Motor neuron (in vitro differentiated cells): Measurements from ENCODE around the gene LGALS8. TPM values are rescaled to one million over a fixed set of nuclear protein-coding genes. Genes with fewer than 3 reads are reported as not detected.
"Not testable (repeated sequence)": the region's sequence is repeated elsewhere in the genome, so short reads cannot be mapped to it uniquely, and the experiment has no call there.

ENCODE experiments used
- ATAC-seq, 8 experiments: fragments of 200-7000 bp; cut with Tn5 transposase; replicated peaks in 6 of 8; 2 replicates each; pipeline ENCODE4 v1.8.0; 2021; ENCODE audit warnings: mild to moderate bottlenecking in 8 of 8, moderate library complexity in 8 of 8
- H3K27ac ChIP-seq, 2 donors: fragments of 250-450 bp; sonication (Bioruptor Pico); 2 replicates each; pipeline ENCODE4 v1.9.0; 2021; ENCODE audit warnings: antibody characterized with exemption in 2 of 2, mild to moderate bottlenecking in 2 of 2, moderate library complexity in 1 of 2
- H3K4me1 ChIP-seq, 2 donors: fragments of 250-450 bp; sonication (Bioruptor Pico); replicated peaks in 1 of 2; 2 replicates each; pipeline ENCODE4 v1.6.1; 2021; ENCODE audit warnings: antibody characterized with exemption in 2 of 2, mild to moderate bottlenecking in 2 of 2, moderate library complexity in 1 of 2
- H3K4me3 ChIP-seq, 5 donors: fragments of 250-450 bp; sonication (Bioruptor Pico); 2 replicates each; pipeline ENCODE4 v1.9.0; 2021; ENCODE audit warnings: antibody characterized with exemption in 5 of 5, mild to moderate bottlenecking in 5 of 5, moderate library complexity in 4 of 5
- WGBS, 10 experiments: fragments of 450-650 bp; shearing (Covaris generic); methylation state at CpG; one replicate each; pipeline ENCODE4 v1.0.0; 2022; 5-methylcytosine and 5-hydroxymethylcytosine counted together
- in situ Hi-C, 9 experiments: fragments of 400-800 bp; cut with MboI; loops; one replicate each; pipeline ENCODE4 v1.15.0; 2021; ENCODE audit warnings: low sequenced_read_pairs in 9 of 9, low pct_unique_long_range_greater_than_20kb in 2 of 9; ENCODE audit not compliant: unreplicated experiment in 9 of 9
- total RNA-seq, 8 experiments: library from RNA; unstranded; fragments of 300-600 nt; gene quantifications; 2 replicates each; pipeline versions ENCODE4 v1.2.3 to v1.2.4, GENCODE V29; 2022

The LGALS8 gene
- total RNA-seq, 8 experiments from 2014 or later: 12.5 to 86.5 (median 34.1) TPM

- WGBS, 10 experiments: 0 to 80% (median 33%) methylated on average over 1 of the region's 1 CpG; no CpG with 5 or more reads in 3 of the 10 experiments
- Histone ChIP-seq H3K27ac (no peak overlapping the region), H3K4me1 (peaks cover 3 to 10% of the 10 kb centered on the region in 2 donors), H3K4me3 (no peak overlapping the region)
- ATAC-seq: no peak
- in situ Hi-C loops: no loop called here
These were observed 29.1 kb downstream of the LGALS8 start for GRCh38 chr1:236552901-236553300.

GRCh38 chr1:236553370-236553769 lies 29.6 kb downstream of the LGALS8 start:
- no peak overlapping the region for H3K27ac ChIP-seq
- H3K4me1 ChIP-seq: peaks cover 0 to 6% of the 10 kb centered on the region in 2 donors
- no peak overlapping the region for H3K4me3 ChIP-seq
- ATAC-seq: no peak
- 51 to 100% (median 88%) methylated on average over 1 to 8 of the region's 8 CpGs; no CpG with 5 or more reads in 2 of the 10 experiments for WGBS, 10 experiments
- in situ Hi-C loops: no loop called here

- 53 to 100% (median 82%) methylated on average over 1 to 7 of the region's 7 CpGs for WGBS, 10 experiments
- in situ Hi-C loops: no loop called here
- no peak overlapping the region for H3K4me3 ChIP-seq
- no peak overlapping the region for H3K27ac ChIP-seq
- ATAC-seq: no peak
- no peaks in the 10 kb centered on the region for H3K4me1 ChIP-seq
These were observed 32.8 kb downstream of the LGALS8 start for GRCh38 chr1:236556606-236557005.

GRCh38 chr1:236558081-236558480 lies 34.3 kb downstream of the LGALS8 start:
- H3K4me1 ChIP-seq: no peaks in the 10 kb centered on the region
- no peak for ATAC-seq
- WGBS, 10 experiments: 75 to 100% (median 91%) methylated on average over 1 to 9 of the region's 9 CpGs; no CpG with 5 or more reads in 1 of the 10 experiments
- H3K27ac ChIP-seq: no peak overlapping the region
- in situ Hi-C loops: no loop called here
- H3K4me3 ChIP-seq: no peak overlapping the region

- peak in 2 of 8 experiments; percentile 29 to 50 for ATAC-seq
- Histone ChIP-seq H3K27ac (no peak overlapping the region), H3K4me1 (no peaks in the 10 kb centered on the region), H3K4me3 (no peak overlapping the region)
- in situ Hi-C loops: no loop called here
- WGBS, 10 experiments: 81 to 100% (median 90%) methylated on average over 2 to 3 of the region's 3 CpGs; no CpG with 5 or more reads in 3 of the 10 experiments
These were observed 35.1 kb downstream of the LGALS8 start for GRCh38 chr1:236558846-236559245.

- Histone ChIP-seq H3K4me1 (no peaks in the 10 kb centered on the region), H3K4me3 (no peak overlapping the region), H3K27ac (no peak overlapping the region)
- 75 to 100% (median 95%) methylated on average over 1 to 7 of the region's 7 CpGs; no CpG with 5 or more reads in 2 of the 10 experiments for WGBS, 10 experiments
- no peak for ATAC-seq
- in situ Hi-C loops: no loop called here
These were observed 36.5 kb downstream of the LGALS8 start for GRCh38 chr1:236560213-236560771.

DNA sequence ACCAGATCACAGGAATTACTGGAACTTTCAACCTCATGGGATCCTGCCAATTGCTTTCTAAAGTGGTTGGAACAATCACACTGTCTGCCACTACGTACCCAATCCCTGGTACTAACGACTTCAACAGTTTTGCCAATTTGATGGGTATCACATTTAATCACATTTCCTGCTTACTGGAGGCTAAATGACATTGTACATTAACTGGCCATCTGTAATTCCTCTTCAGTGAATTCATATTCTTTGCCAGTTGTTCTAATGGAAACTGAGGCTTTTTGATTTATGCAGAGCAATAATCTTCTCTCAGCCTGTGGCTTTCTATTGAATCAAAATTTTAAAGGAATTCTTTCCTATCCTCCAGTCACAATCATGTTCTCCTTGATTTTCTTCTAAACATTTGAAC lies 38.2 kb downstream of the LGALS8 start:
- in situ Hi-C loops: no loop called here
- no peak overlapping the region for H3K4me3 ChIP-seq
- no peak for ATAC-seq
- 40 to 100% (median 78%) methylated on average over 1 to 2 of the region's 2 CpGs; no CpG with 5 or more reads in 3 of the 10 experiments for WGBS, 10 experiments
- H3K4me1 ChIP-seq: no peaks in the 10 kb centered on the region
- no peak overlapping the region for H3K27ac ChIP-seq

GRCh38 chr1:236565530-236565929 lies 41.7 kb downstream of the LGALS8 start:
- H3K27ac ChIP-seq: no peak overlapping the region
- no peak overlapping the region for H3K4me3 ChIP-seq
- H3K4me1 ChIP-seq: peaks cover 0 to 8% of the 10 kb centered on the region in 2 donors
- ATAC-seq: no peak
- 60 to 100% (median 94%) methylated on average over 1 to 5 of the region's 5 CpGs for WGBS, 10 experiments
- in situ Hi-C loops: no loop called here

DNA sequence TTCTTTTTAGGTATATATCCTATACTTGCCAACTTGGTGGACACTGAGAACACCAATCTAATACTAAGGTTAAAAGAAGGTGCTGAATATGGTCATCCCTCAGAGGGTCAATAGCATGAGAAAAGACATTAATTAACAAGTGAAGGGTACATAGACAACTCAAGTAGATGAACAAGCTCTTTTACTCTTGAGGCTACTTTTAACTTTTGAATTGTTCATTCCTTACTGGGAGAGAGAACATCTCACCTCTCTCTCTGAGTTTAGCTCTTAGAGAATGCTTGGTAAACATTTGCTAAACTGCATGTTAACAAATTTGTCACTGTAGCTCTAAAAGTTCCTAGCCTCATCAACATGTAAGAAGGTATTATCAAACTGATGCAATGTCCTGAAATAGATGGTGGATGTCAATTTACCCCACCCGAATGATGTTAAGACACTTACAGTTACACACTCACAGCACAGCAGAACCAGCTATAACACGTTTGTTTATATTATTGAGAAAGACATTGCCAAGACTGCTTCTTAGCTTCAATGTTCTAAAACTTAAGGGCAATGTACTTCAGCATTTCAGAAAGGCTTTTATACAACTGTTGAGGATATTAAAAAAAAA lies 44.6 kb downstream of the LGALS8 start:
- in situ Hi-C loops: no loop called here
- Histone ChIP-seq H3K4me3 (no peak overlapping the region), H3K4me1 (peaks cover 0 to 8% of the 10 kb centered on the region in 2 donors), H3K27ac (peak overlapping the region in 1 of 2 donors; percentile 34)
- peak in 7 of 8 experiments; percentile 58 to 91 (median 74) for ATAC-seq
- 40 to 93% (median 80%) methylated on average over 1 to 2 of the region's 2 CpGs; no CpG with 5 or more reads in 1 of the 10 experiments for WGBS, 10 experiments

DNA sequence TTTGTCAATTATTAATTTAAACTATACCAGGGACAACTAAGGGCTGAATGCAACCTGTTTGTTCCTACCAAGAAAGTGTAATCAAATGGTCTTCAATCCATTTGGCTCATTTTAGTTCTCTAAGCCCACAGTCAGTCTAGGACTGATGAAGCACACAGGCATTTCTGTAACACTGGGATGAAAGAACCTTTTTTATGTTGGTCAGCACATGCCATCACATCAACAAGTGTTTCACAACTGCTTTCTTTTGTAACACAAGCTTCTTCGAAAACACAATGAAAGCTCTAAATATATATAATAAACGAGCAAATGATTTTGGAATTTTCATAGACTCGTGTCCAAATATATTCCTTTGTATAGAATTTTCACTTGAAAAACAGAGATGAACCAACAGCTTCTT lies 51.7 kb downstream of the LGALS8 start:
- ATAC-seq: no peak
- 63 to 100% (median 90%) methylated on average over 1 to 3 of the region's 3 CpGs for WGBS, 10 experiments
- in situ Hi-C loops: no loop called here
- Histone ChIP-seq H3K4me1 (no peaks in the 10 kb centered on the region), H3K4me3 (no peak overlapping the region), H3K27ac (no peak overlapping the region)

DNA sequence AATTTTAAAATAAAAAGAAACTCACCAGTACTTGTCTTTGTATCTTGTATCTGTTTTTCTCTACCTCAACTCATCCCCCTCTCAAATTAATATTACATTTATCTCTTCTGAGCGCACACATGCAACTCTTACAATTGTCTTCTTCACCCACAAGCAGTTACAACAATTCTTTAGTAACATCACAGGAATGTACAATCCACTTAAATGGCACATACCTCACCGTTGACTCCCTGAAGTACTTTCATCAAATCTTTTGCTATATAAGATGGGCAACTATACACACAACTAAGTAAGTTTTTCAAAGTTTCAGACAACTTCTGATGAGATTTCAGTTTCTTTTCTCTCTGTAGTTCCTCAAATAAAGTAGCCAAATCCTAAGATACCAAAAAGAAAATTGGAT lies 52.2 kb downstream of the LGALS8 start:
- 0 to 84% (median 50%) methylated on average over 1 to 2 of the region's 2 CpGs for WGBS, 10 experiments
- Histone ChIP-seq H3K4me1 (no peaks in the 10 kb centered on the region), H3K27ac (no peak overlapping the region), H3K4me3 (no peak overlapping the region)
- in situ Hi-C loops: no loop called here
- no peak for ATAC-seq

DNA sequence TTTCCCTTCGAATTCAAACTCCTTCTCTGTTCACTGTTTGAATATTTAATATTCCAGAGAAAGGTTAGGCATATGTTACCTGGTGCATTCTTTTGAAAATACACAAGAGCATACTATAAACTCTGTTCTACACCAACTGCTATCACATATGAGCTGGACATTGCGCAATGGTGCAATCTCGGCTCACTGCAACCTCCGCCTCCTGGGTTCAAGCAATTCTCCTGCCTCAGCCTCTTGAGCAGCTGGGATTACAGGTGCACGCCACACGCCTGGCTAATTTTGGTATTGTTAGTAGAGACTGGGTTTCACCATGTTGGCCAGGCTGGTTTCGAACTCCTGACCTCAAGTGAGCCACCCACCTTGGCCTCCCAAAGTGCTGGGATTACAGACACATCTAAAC lies 53.3 kb downstream of the LGALS8 start:
- 73 to 100% (median 85%) methylated on average over 1 to 7 of the region's 7 CpGs; no CpG with 5 or more reads in 1 of the 10 experiments for WGBS, 10 experiments
- ATAC-seq, H3K4me3 ChIP-seq, H3K27ac ChIP-seq, H3K4me1 ChIP-seq, in situ Hi-C loops: not testable (repeated sequence)

DNA sequence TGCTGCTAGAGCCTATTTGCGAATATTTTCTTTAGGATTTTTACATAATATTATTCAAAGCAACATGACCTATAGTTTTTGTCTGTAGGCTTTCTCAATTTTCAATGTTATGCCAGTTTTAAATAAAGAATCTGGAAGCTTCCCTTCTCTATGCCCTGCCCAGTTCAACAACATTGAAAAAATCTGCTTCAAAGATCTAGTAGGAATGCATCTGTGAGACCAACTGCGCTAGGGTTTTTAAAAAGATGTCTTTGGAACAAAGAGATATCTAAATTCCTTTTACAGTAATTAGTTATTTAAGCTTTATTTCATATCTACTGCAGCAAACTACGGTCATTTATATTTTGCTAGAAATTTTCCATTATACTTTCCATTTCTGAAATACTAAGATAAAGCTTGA lies 54.9 kb downstream of the LGALS8 start:
- Histone ChIP-seq H3K4me3 (no peak overlapping the region), H3K4me1 (no peaks in the 10 kb centered on the region), H3K27ac (no peak overlapping the region)
- 70 to 100% (median 95%) methylated on average over 2 to 3 of the region's 3 CpGs; no CpG with 5 or more reads in 1 of the 10 experiments for WGBS, 10 experiments
- in situ Hi-C loops: no loop called here
- no peak for ATAC-seq

DNA sequence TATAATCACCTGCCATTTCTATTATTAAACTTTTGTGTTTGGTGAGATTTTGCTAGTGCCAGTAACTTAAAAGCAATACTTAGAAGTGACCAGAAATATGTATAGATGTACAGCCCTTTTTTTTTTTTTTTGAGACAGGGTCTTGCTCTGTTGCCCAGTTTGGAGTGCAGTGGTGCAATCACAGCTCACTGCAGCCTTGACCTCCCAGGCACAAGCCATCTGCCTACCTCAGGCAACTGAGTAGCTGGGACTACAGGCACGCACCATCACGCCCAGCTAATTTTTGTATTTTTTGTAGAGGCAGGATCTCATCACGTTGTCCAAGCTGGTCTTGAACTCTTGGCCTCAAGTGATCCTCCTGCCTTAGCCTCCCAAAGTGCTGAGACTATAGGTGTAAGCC lies 56.6 kb downstream of the LGALS8 start:
- H3K4me1 ChIP-seq, in situ Hi-C loops, H3K27ac ChIP-seq, ATAC-seq, H3K4me3 ChIP-seq: not testable (repeated sequence)
- 96 to 100% (median 100%) methylated on average over 1 to 3 of the region's 3 CpGs; no CpG with 5 or more reads in 7 of the 10 experiments for WGBS, 10 experiments
